IPS-NIHi11 (cell line): ENCODE results near the gene P2RX3.

Source experiments
- DNase-seq: peaks from one replicate; pipeline ENCODE4 v3.0.0; 2012; ENCODE audit warnings: mixed read lengths, low spot score

P2RX3 gene

DNA sequence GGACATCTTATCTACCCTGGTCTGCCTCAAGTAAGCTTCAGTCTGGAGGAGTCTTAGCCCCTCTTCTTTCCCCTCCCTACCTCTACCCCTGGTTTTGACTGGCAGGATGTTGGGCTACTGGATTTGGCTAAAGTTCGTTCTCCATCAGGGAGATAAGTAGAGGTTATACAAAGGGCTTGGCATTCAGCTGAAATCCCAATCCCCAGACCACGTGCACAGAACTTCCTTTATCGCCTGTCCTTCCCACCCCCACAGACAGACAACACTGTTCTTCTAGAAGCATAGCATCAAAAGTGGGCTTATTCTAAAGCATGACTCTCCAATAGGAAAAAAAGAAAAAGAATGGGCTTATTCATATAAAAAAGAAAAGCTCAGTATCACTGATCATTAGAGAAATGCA, 35.0 kb downstream of the P2RX3 start:
- no peak for DNase-seq

DNA sequence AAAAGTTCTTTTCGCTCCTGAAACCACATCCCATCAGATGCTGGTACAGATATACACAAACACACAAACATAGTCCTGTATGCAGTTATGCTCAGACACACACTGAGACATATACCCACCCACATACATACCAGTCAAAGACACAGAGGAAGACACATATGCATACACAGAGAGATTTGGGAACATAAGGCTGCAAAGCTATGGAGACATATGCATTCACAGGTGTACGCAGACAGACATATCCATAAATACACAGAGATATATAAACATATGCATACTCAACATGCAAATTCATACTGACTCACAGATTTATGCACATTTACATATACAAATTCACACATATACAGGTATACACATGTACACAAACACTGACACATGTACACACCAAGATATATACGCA, 36.8 kb downstream of the P2RX3 start:
- no peak for DNase-seq

DNA sequence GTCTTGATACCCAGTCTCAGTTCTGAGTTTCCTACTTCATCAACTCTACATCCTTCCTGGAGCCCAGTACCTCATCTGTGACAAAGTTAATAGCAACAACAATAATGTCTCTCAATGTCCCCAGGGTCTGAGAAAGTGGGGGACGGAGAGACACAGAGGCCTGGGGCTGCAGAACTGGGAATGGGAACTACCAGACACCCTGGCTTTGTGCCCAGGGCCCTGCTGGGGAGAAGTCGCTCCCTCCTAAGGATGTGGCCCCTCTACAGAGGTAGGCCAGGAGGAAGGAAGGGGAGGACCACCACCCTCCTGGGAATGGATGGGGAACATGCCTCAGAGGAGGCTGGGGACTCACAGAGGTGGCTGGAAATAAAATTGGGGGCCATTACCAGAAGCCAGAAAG, 37.3 kb downstream of the P2RX3 start:
- no peak for DNase-seq

DNA sequence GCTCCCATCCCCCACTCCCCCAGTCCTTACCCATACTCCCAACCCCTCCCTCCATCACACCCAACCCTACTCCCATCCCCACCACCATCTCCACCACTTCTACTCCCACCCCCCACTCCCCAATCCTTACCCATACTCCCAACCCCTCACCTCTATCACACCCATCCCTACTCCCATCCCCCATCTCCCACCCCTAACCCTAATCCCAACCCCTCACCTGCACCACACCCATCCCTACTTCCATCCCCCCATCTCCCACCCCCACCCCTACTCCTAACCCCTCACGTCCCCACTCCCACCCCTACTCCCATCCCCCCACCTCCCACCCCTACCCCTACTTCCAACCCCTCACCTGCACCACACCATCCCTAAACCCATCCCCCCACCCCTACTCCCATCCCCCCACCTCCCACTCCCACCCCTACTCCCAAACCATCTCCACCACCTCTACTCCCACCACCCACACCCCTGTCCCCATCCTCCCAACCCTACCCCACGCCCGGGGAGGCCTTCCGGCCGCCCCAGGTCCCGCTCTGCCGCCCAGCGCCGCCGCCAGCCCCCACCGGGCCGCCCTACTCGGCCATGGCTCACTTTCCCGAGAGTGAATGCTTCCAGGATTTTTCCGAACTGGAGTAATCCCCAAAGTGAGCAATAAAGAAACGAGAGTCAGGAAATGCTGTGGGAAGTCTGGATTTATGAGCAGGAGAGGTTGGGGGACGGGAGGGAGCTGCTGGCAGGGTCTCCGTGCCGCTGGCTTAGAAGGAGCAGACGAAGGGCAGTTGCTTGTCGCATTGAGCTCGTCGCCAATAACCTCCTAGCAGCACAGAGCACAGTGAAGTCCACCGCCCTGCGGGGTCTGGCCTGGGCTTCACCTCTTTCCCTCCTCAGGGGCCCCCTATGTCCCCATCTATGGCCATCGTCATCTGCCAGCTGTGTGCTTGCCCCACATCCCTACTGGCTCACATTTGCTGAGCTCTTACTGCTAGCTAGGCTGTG, 38.2 kb downstream of the P2RX3 start:
- peak; percentile 24 for DNase-seq

DNA sequence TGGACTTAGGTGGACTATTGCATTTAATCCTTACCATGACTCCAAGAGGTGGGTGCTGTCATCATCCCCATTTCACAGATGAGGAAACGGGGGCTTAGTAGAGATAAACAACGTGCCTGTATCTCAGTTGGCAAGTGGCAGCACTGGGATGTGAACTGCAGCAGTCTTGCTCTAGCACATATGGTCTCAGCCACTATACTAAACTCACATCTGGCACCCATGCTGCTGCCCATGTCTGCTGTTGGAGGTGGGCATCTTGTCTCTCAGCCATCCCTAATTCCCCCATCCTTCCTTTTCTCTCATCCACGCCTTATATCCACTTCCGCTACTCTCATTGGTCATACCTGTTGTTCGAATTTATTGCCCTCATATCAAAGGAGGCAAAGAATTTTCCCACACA, 39.0 kb downstream of the P2RX3 start:
- no peak for DNase-seq

DNA sequence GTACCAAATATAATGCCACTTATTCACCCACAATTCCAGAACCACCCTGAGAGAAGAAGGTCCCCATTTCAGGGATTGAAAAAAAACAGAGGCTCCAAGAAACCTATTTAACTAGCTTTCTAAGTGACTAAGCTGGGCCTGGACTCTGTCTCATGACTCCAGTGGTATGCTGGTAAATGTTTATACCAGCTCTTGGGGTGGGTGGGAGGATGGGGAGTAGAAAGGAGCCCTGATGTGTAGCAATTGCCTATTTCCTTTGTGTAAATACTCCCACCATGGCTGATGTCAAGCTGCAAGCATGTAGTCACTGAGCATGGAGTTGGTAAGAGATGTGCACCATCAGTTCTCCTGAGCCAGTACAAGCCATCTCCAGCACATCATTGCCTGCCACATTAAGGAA, 40.0 kb downstream of the P2RX3 start:
- no peak for DNase-seq

DNA sequence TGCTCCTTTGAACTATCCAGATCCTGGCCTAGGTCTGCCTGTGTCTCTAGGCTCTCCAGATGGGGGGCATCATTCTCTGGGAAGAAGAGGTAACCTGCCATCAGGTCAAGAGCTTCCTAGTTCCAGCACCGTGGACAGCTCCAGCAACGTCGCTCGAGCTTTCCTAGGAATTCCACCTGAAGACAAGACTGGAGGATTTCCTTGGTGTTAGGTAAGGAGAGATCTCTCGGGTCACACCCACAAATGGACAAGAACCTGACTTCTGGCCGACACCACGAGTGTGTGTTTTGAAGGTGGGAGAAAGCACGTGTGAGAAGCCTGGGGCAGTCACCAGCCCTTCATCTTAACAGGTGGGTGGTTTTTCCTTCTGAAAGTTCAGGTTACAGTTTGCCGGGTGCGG, 41.6 kb downstream of the P2RX3 start:
- DNase-seq, result peak; percentile 81

DNA sequence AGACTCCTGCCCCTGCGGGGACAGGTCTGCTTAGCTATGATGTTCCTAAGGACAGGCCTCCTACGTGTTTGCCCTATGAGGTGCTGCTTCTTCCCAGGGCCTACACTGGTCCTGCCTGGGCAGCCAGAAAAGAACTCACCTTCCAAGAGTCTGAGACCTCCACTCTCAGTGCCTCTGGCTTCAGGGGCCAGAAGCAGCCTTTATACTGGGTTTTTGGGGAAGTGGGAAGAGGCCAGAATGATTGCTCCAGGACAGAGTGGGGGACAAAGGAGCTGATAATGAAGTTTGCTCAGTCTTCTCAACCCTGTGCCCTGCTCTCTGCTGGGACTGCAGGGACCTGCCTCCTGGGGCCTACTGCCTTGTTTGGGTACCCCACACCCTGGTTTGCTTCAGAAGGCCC, 42.8 kb downstream of the P2RX3 start, which contains the start of gene PRG3:
Gene PRG3 (minus strand): TSS at position 176 of the 400 bp plus-strand sequence. CDS start 442 bp downstream, outside the sequence.
- no peak for DNase-seq

DNA sequence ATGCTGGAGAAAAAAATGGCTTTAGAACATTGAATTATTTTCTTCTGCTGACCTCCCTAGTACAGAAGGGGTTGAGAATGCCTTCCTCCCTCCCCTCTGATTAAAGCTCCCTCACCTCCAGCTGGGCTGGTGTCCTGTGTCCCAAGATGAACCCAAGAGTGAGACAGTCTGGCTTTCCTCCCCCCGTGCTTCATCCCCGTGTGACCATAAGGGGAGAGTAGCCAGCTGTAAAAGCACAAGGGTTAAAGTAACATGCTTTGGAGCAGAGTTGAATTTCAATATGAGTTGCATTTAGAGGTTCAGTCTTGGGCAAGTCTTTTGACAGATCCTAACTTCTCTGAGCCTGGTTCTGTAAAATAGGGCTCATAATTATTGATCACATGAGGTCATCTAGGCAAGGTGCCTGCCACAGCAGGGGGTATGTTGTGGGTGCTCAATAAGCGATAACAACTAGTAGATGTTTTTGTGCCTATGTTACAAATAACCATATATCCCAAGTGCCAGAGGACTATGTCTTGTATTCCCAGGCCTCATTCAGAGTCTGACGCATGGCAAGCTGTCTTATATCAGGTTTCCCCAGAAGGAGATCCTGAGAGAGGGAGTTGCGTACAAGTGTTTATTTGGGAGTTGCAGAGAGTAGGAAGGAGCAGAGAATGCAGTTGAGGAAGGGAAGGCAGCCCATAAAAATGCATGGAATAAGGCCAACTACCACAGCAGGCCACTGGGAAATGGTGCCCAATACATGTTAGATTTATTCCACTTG, 48.2 kb downstream of the P2RX3 start:
- no peak for DNase-seq

DNA sequence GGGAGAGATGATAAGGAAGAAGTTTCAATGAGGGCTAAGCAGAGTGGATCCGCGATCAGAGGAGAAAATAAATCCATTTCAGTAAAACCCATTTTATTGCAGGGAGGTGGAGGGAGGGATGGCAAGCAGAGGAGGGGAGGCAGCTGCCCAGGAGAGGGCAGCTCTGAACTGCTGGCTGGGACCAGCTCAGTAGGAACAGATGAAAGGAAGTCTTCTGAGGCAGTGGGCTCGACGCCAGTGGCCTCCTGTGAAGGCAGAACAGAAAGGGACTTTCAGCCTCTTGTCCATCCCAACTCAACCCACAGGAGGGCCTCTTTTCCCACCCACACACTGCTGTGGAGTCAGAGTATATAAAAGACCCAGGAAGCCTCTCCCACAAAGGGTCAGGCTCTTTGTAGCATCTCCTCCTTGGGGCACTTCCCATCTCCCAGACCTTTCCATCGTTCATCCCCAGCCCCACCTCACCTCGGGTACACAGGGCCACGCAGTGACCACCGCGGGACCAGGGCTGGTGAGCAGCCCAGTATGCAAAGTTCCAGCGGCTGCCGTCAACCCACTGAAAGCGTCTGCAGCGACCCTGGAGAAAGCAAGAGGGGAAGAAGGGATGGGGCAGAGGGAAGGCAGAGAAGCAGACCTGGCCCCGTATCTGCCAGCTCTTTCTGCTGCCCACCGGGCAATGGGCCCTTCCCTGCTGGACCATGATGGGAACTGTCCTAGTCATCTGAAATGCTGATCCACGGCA, 49.3 kb downstream of the P2RX3 start:
- no peak for DNase-seq

DNA sequence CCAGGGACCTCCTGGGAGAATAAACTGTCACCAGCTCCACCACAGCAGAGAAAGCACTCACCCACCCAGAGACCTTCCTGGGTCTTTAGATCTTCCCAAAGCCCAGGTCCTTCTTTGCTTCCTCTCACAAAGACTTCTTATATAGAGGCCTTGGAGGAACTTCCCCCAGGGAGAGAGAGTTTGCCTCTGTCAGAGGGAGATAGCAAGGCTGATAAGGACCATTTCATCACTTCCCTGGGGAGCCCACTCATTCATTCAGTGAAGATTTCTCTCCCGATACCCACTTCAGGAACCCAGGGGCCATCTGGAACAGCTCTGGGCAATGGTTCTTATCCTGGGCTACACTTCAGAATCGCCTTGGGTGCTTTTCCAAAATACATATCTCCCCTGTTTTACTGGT, 52.4 kb downstream of the P2RX3 start, which contains the start of gene PRG2:
Gene PRG2 (minus strand): TSS at position 116 of the 400 bp plus-strand sequence. CDS start 706 bp downstream, outside the sequence.
- no peak for DNase-seq

DNA sequence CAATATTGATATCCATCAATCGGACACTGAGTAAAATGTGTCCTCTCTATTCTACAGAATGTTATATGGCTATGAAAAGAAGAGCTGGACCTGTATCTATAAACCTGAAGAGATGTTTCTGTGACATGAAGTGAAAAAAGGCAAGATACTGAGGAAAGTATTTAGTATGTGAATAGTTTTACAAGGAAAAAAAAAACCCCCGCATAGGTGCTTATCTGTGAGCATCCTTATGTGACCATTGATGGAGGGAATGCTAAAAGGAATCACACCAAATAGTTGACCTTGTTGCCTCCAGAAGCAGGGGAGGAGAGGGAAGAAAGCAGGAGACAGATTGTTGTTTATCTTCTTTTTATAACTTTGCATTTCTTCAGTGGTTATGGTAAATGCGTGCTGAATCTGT, 53.0 kb downstream of the P2RX3 start:
- no peak for DNase-seq

DNA sequence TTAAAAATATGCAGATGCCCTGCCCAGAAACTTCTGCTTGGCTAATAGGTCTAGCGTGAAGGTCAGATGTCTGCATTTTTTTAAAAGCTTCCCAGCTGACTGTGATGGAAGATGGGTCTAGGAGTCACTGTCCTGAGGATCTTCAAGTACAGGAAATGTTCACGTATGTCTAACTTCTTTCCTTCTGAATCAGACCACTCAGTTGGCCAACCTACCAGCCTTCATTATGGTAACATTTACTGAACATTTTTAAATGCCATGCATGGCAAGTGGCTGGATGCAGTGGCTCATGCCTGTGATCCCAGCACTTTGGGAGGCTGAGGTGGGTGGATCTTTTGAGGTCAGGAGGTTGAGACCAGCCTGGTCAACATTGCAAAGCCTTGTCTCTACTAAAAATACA, 53.4 kb downstream of the P2RX3 start:
- DNase-seq, result no peak

DNA sequence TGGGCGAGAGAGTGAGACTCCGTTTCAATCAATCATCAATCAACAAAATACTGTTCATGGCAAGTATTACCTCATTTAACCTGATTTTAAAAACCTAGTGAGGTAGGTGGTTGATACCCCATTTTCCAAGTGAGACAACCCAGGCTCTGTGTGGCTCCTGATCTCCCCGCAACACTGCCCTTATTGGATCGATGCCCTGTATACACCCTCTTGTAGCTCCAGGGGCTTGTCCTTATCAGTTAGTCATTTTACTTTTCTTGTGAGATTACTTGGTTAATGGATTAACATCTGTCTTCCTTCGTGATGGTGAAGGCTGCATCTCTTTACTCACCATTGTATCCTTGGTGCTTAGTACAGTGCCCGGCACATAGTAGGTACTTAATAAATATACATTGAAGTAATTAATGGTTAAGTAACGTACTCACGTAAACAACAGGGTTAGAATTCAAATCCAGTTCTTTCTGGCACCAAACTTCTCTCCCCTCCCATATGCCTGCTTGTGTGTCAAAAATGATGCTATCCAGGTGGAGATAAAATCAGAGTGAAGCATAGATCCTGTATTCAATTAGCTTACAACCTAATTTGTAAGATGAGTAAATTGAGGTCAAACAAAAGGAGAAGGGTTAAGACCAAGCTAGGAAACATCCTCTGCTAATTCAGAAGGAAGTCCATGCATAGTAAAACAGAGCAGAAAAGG, 54.1 kb downstream of the P2RX3 start:
- no peak for DNase-seq

DNA sequence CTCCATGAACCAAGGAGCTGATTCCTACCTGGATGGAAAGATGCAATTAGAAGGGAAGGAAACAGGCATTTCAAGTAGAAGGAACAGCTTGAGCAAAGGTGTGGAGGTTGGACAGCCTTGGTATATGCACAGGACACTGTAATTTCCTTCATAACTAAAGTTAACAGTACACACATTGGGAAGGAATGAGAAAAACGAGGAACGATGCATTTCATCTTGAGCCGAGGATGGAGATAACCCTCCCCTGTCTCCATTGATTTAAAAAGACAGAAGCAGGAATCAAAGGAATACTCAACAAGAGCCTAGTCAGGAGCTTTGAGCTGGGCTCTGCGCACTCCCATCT, 54.6 kb downstream of the P2RX3 start:
- no peak for DNase-seq

DNA sequence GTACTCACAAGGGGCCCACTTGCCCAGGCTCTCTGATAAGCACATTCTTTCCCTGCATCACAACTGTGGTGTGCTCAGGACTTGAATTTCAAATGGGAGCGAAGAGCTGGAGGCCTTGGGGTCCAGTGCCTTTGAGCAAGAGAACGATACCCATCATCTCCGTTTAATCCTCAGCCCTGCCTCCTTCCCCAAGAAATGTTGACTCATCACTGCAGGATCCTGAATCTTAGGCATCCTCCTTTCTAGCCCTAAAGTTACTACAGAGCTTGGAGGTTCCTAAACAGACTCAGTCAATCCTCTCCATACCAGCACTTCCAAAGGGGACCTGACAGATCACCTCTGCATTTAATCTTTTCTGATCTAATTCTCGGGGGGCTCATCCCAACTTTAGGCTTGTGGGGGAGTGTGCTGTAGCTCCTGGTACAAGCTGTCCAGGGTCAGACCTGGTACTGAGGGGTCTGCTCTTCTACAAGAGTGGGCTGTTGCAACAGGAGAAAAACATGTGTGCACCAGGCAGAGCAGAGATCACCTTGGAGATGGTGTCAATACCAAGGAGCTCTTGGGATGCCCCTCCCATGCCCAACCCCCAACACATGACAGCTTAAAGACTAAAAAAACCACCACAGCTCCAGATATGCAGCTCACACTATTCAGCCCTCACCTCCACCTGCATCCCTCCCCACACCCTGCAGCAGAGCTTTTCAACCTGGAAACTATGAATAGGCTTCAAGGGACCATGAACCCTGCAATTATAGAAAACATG, 56.2 kb downstream of the P2RX3 start:
- DNase-seq, result no peak

DNA sequence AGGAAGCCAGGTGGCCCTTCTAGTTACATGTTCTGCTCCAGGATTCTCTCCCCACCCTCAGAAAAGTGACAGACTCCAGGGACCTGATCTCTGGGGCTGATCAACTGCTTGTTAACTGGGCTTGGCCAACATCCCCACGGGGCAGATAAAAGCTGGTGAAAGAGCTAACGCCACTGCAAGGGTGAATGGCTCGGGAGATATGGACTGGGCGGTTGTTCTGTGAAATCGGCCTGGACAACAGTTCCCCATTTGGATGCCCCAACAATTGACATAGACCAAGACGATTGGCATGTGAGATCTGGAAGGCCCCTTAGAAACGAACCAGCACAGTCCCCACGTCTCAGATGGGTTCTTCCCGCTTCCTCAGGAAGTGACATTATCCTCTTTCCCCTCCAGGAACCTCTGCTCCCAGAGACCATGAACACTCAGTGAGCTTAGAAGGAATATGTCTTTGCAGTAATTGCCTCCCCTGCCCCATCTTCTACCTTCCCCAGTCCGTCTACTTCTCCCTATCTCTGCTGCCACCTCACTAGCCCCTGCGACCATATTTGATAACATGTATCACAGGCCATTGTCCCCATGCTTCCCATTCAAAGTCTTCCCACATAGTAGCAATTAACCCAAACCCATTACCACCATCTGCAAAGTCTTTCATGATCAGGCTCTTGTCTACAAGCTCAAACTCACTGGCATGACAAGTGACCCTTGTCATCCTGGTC, 57.9 kb downstream of the P2RX3 start:
- no peak for DNase-seq

DNA sequence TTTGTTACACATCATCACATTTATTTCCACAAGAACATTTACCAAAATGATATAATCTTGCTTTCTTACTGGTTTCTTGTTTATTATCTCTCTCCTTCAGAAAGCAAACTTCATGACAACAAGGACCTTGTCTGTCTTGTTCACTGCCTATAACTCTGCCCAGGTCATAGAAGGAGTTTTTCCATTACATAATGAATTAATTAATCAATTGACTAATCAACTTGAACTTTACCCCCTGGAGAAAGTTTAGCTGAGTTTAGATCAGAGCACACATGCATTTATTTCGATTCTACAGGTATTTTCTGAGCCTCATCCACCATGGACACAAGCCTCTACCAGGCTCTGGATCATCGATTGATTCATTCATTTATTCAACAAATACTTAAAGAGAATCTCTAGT, 58.6 kb downstream of the P2RX3 start:
- no peak for DNase-seq

DNA sequence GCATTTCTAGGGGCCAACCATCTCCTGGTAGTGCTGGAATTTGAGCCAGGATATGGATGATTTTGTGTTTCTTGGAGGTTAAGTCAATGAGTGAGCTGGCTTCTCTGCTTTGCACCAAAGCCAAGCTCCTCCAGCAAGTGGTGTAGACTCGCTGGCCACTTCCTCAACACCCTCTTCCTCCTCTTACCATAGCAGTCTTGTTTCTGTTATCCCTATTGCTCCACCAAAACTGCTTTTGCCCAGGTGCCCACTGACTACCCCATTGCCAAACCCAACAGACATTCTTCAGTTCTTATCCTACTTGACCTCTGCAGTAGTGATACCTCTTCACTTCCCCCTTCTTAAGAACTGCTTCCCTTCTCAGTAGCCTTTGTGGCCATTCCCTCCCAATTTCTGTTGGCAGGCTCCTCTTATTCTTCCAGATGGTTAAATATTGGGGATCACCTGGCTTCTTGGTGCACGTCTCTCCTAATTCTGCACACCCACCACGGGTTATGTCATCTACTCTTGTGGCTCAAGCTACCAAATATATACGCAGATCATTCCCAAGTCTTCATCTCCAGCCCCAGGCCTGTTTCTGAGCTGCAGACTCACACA, 59.3 kb downstream of the P2RX3 start:
- no peak for DNase-seq

DNA sequence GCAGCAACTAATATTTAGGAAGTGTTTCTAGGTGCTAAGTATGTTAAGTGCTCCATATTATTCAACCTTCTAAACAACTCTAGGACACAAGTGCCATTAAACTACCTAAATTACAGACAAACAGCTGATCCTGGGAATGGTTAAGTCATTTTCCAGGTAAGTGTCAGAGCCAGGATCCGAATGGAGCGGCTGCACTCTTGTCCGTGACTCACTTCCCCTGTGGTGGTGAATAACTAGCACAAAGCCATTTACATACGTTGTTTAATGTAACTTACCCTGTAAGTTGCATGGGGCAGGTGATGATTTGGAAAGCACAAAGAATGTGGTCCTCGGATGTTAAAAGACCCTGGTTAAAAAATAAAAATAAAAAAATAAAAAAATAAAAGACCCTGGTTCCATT, 61.1 kb downstream of the P2RX3 start:
- no peak for DNase-seq
